ENCODE data around the gene ZNF207. TPM values are rescaled to one million over a fixed set of nuclear protein-coding genes. Genes with fewer than 3 reads are reported as not detected.

The ZNF207 gene
- total RNA-seq, 1 experiment from 2014 or later, result 215 TPM

GRCh38 chr17:32305049-32305448 is 44.9 kb upstream of the ZNF207 start:
- CTCF ChIA-PET, result no interaction called here
- DNase-seq (ENCODE audit: low read depth, low spot score) (no peak), ATAC-seq (no peak)
- no peak for TF ChIP-seq TCF7L2 (IDR thresholded peaks at IDR 0.05; ENCODE audit: low read depth, low read length)
- no peak for TF ChIP-seq REST (IDR thresholded peaks at IDR 0.05; ENCODE audit: insufficient read depth in 1 of 2, low read depth in 2 of 2, low read length in 1 of 2)
- TF ChIP-seq POLR2AphosphoS5 (IDR thresholded peaks at IDR 0.05; ENCODE audit: low read depth, low read length), result no peak
- no peak for TF ChIP-seq SIN3A (IDR thresholded peaks at IDR 0.05; ENCODE audit: borderline replicate concordance, insufficient read depth, low read depth, low read length)
- no peak for TF ChIP-seq CTCF (IDR thresholded peaks at IDR 0.05)
- Histone ChIP-seq H3K9me3 (ENCODE audit: control insufficient read depth, insufficient read depth, low read depth, low read length) (no peaks in the 10 kb centered on the region), H3K4me1 (ENCODE audit: control insufficient read depth, insufficient read depth, low read length) (peaks cover 11% of the 10 kb centered on the region), H3K27ac (ENCODE audit: low read length) (no peak overlapping the region), H3K36me3 (ENCODE audit: control insufficient read depth, insufficient read depth, low read length) (no peaks in the 10 kb centered on the region), H3K4me3 (ENCODE audit: low read depth in 2 of 2, low read length in 2 of 2) (no peak overlapping the region), H3K27me3 (ENCODE audit: control insufficient read depth, insufficient read depth, low read length) (no peaks in the 10 kb centered on the region)
- in situ Hi-C loops (cut with HindIII; ENCODE audit: low pct_unique_long_range_greater_than_20kb, low sequenced_read_pairs) (no loop called here), intact Hi-C loops (cut with micrococcal nuclease; ENCODE audit: unreplicated experiment) (no loop called here)
- BruUV-seq (replicated peaks), result no TSS peak
- POLR2A ChIA-PET, result interaction anchor here (0.7 kb wide), 1 partner anchor 12 kb away, joined by 4 read pairs; no protein-coding TSS in a partner anchor

- no TSS peak for BruUV-seq (replicated peaks)
- intact Hi-C loops (cut with micrococcal nuclease; ENCODE audit: unreplicated experiment), result no loop called here
- Histone ChIP-seq H3K9me3 (ENCODE audit: control insufficient read depth, insufficient read depth, low read depth, low read length) (no peaks in the 10 kb centered on the region), H3K36me3 (ENCODE audit: control insufficient read depth, insufficient read depth, low read length) (no peaks in the 10 kb centered on the region), H3K27ac (ENCODE audit: low read length) (no peak overlapping the region), H3K27me3 (ENCODE audit: control insufficient read depth, insufficient read depth, low read length) (no peaks in the 10 kb centered on the region), H3K4me1 (ENCODE audit: control insufficient read depth, insufficient read depth, low read length) (peaks cover 14% of the 10 kb centered on the region), H3K4me3 (ENCODE audit: low read depth in 2 of 2, low read length in 2 of 2) (no peak overlapping the region)
- CTCF ChIA-PET, result interaction anchor here (0.5 kb wide), 1 partner anchor 113 kb away, joined by 3 read pairs; no protein-coding TSS in a partner anchor
- in situ Hi-C loops (cut with HindIII; ENCODE audit: low pct_unique_long_range_greater_than_20kb, low sequenced_read_pairs), result no loop called here
- ATAC-seq, result no peak
- POLR2A ChIA-PET, result no interaction called here
- DNase-seq (ENCODE audit: low read depth, low spot score), result no peak
- TF ChIP-seq SIN3A (IDR thresholded peaks at IDR 0.05; ENCODE audit: borderline replicate concordance, insufficient read depth, low read depth, low read length), result no peak
- TF ChIP-seq REST (IDR thresholded peaks at IDR 0.05; ENCODE audit: insufficient read depth in 1 of 2, low read depth in 2 of 2, low read length in 1 of 2), result no peak
- TF ChIP-seq POLR2AphosphoS5 (IDR thresholded peaks at IDR 0.05; ENCODE audit: low read depth, low read length), result no peak
- TF ChIP-seq TCF7L2 (IDR thresholded peaks at IDR 0.05; ENCODE audit: low read depth, low read length), result no peak
- no peak for TF ChIP-seq CTCF (IDR thresholded peaks at IDR 0.05)
Measured at GRCh38 chr17:32307658-32308057, 42.3 kb upstream of the ZNF207 start.

Data from Panc1 (cell line).